Nephron (organoid): Measurements from ENCODE around the gene PKN2.

Experiments
- H3K27ac Mint-ChIP-seq, 3 experiments: 2 replicates each; pipeline ENCODE4 v1.8.0; 2020; ENCODE audit warnings: mixed read lengths in 3 of 3, mild to moderate bottlenecking in 2 of 3, moderate library complexity in 1 of 3
- H3K27me3 Mint-ChIP-seq: 2 replicates; pipeline ENCODE4 v1.8.0; 2021; ENCODE audit warnings: low read depth, mild to moderate bottlenecking, moderate library complexity, mixed read lengths
- H3K36me3 Mint-ChIP-seq: 2 replicates; pipeline ENCODE4 v1.8.0; 2020; ENCODE audit warnings: low read depth, mixed read lengths
- H3K4me1 Mint-ChIP-seq: 2 replicates; pipeline ENCODE4 v1.8.0; 2020; ENCODE audit warnings: mixed read lengths
- H3K4me3 Mint-ChIP-seq, 3 experiments: 2 replicates each; pipeline ENCODE4 v1.8.0; 2020; ENCODE audit warnings: mild to moderate bottlenecking in 3 of 3, mixed read lengths in 3 of 3, moderate library complexity in 2 of 3
- H3K9me3 Mint-ChIP-seq: 2 replicates; pipeline ENCODE4 v1.8.0; 2020; ENCODE audit warnings: mixed read lengths
- TF ChIP-seq, protein P1 (sequence below), 3 experiments: fragments of 200-600 bp; sonication (generic); IDR thresholded peaks; one replicate each; pipeline ENCODE4 v1.5.0; 2021; ENCODE audit warnings: antibody characterized with exemption in 3 of 3; ENCODE audit not compliant: unreplicated experiment in 3 of 3

The PKN2 gene

GRCh38 chr1:88668405-88668804 lies 15.7 kb upstream of the PKN2 start:
- H3K4me3 Mint-ChIP-seq, result no peak overlapping the region

GRCh38 chr1:88670462-88670861 lies 13.6 kb upstream of the PKN2 start:
- no peaks in the 10 kb centered on the region for H3K9me3 Mint-ChIP-seq
- H3K36me3 Mint-ChIP-seq, result no peaks in the 10 kb centered on the region
- no peaks in the 10 kb centered on the region for H3K27me3 Mint-ChIP-seq
- no peaks in the 10 kb centered on the region for H3K4me1 Mint-ChIP-seq
- H3K27ac Mint-ChIP-seq, result no peak overlapping the region
- H3K4me3 Mint-ChIP-seq, result no peak overlapping the region
- TF ChIP-seq, protein P1, sequence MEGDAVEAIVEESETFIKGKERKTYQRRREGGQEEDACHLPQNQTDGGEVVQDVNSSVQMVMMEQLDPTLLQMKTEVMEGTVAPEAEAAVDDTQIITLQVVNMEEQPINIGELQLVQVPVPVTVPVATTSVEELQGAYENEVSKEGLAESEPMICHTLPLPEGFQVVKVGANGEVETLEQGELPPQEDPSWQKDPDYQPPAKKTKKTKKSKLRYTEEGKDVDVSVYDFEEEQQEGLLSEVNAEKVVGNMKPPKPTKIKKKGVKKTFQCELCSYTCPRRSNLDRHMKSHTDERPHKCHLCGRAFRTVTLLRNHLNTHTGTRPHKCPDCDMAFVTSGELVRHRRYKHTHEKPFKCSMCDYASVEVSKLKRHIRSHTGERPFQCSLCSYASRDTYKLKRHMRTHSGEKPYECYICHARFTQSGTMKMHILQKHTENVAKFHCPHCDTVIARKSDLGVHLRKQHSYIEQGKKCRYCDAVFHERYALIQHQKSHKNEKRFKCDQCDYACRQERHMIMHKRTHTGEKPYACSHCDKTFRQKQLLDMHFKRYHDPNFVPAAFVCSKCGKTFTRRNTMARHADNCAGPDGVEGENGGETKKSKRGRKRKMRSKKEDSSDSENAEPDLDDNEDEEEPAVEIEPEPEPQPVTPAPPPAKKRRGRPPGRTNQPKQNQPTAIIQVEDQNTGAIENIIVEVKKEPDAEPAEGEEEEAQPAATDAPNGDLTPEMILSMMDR (IDR thresholded peaks at IDR 0.05; ENCODE audit: unreplicated experiment in 3 of 3), result no peak

More at GRCh38 chr1:88668405-88668804, 15.7 kb upstream of the PKN2 start:
- TF ChIP-seq, protein P1 (IDR thresholded peaks at IDR 0.05; ENCODE audit: unreplicated experiment in 3 of 3), result no peak
- Mint-ChIP-seq H3K36me3 (no peaks in the 10 kb centered on the region), H3K27ac (no peak overlapping the region), H3K9me3 (no peaks in the 10 kb centered on the region), H3K4me1 (no peaks in the 10 kb centered on the region), H3K27me3 (no peaks in the 10 kb centered on the region)

- Mint-ChIP-seq H3K27ac (no peak overlapping the region), H3K4me1 (no peaks in the 10 kb centered on the region), H3K36me3 (no peaks in the 10 kb centered on the region), H3K9me3 (no peaks in the 10 kb centered on the region), H3K4me3 (no peak overlapping the region), H3K27me3 (no peaks in the 10 kb centered on the region)
- TF ChIP-seq, protein P1 (IDR thresholded peaks at IDR 0.05; ENCODE audit: unreplicated experiment in 3 of 3), result no peak
These were observed 10.6 kb upstream of the PKN2 start for GRCh38 chr1:88673446-88673845.

DNA sequence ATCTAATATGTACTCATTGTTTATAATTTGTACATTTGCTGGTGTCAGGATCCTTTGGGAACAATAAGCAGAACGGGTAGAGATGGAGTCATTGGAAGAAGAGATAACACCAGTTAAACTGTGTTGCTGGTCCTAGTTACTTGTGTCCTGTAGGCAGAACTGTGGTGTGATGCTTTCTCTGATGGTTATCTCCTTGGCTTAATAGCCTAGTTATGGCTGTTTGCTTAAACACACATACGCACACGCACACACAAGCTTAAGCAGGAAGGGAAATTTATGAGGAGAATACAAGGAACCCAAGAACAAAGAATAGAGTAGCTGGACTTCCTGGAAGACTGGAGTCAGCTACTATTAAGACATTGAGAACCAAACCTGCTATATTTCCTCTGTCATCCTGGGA lies 5.7 kb upstream of the PKN2 start:
- Mint-ChIP-seq H3K36me3 (no peaks in the 10 kb centered on the region), H3K27me3 (no peaks in the 10 kb centered on the region), H3K4me1 (peaks cover 5% of the 10 kb centered on the region), H3K4me3 (peak overlapping the region in 1 of 3 experiments; percentile 7), H3K27ac (no peak overlapping the region), H3K9me3 (no peaks in the 10 kb centered on the region)
- TF ChIP-seq, protein P1 (IDR thresholded peaks at IDR 0.05; ENCODE audit: unreplicated experiment in 3 of 3), result no peak

- no peaks in the 10 kb centered on the region for H3K27me3 Mint-ChIP-seq
- H3K9me3 Mint-ChIP-seq, result no peaks in the 10 kb centered on the region
- peak overlapping the region in 1 of 3 experiments; percentile 69 for H3K27ac Mint-ChIP-seq
- H3K4me1 Mint-ChIP-seq, result peaks cover 5% of the 10 kb centered on the region
- H3K4me3 Mint-ChIP-seq, result peak overlapping the region in 2 of 3 experiments; percentile 56 to 58
- TF ChIP-seq, protein P1 (IDR thresholded peaks at IDR 0.05; ENCODE audit: unreplicated experiment in 3 of 3), result no peak
- no peaks in the 10 kb centered on the region for H3K36me3 Mint-ChIP-seq
These were observed 3.6 kb upstream of the PKN2 start for GRCh38 chr1:88680471-88680870.

DNA sequence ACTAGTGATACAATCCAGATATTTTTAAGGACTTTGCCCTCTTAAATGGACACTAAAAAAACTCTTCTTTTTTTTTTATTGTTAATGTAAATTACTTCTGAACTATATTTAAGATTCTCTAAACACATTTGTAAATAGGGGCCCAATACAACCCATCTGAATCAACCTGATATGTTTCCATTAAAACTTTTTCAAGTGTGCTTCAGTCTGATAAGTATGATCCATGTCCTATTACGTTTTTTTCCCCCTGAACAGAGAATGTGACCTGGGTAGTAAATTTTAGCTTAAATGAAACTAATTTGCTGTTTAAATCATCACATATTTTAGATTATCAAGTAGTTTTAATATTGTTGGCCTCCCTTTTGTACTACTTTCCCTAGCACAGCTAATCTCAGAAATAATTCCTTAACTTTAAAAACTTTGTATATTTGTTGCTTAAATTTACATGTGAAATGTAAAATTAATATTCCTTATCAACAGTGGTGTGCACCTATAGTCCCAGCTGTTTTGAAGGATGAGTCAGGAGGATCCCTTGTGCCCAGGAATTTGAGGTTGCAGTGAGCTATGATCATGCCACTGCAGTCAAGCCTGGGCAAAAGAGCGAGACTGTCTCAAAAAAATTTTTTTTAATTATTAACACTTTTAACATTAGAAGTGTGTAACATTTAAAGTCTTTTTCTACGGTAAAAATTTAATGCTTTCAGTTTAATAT lies 3.0 kb upstream of the PKN2 start:
- Mint-ChIP-seq H3K27me3 (no peaks in the 10 kb centered on the region), H3K27ac (peak overlapping the region in 1 of 3 experiments; percentile 55), H3K4me3 (no peak overlapping the region), H3K4me1 (peaks cover 5% of the 10 kb centered on the region), H3K36me3 (no peaks in the 10 kb centered on the region), H3K9me3 (no peaks in the 10 kb centered on the region)
- TF ChIP-seq, protein P1 (IDR thresholded peaks at IDR 0.05; ENCODE audit: unreplicated experiment in 3 of 3), result no peak
